Suprapubic skin (tissue), 3 donors: Measurements from ENCODE around the gene FNDC1.

Experiments
- POLR2A ChIP-seq, 2 donors: fragments of 450-650 bp; IDR thresholded peaks; one replicate each; pipeline ENCODE4 v1.6.1; 2017; ENCODE audit warnings: antibody characterized with exemption in 2 of 2, mild to moderate bottlenecking in 2 of 2, moderate library complexity in 2 of 2
- TF ChIP-seq, protein P1 (sequence below), 2 donors: fragments of 200-600 bp in 1 of 2; fragments of 450-650 bp in 1 of 2; sonication (generic) in 1 of 2; IDR thresholded peaks; one replicate each; pipeline ENCODE4 v1.5.1; 2016 to 2019; ENCODE audit warnings: antibody characterized with exemption in 2 of 2, mild to moderate bottlenecking in 1 of 2, moderate library complexity in 1 of 2

DNA sequence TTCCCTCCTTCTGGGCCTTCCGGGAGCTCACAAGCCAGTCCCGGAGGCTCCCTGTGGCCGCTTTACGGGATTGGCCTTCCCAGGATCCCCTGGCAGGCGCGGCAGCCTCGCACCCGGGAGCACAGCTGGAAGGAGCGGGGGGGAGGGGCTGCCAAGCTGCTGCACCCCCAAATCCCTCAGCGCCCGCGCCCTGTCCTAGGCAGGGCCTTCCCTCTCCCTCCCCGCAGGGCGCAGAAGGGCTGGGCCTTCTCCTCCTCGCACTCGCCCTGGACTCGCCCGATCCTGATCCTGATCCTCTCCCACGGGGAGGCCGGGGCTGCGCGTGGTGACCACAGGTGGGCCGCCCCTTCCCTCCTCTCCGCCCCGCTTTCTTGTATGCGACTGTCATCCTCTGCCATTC lies 146.4 kb downstream of the FNDC1 start:
- TF ChIP-seq, protein P1, sequence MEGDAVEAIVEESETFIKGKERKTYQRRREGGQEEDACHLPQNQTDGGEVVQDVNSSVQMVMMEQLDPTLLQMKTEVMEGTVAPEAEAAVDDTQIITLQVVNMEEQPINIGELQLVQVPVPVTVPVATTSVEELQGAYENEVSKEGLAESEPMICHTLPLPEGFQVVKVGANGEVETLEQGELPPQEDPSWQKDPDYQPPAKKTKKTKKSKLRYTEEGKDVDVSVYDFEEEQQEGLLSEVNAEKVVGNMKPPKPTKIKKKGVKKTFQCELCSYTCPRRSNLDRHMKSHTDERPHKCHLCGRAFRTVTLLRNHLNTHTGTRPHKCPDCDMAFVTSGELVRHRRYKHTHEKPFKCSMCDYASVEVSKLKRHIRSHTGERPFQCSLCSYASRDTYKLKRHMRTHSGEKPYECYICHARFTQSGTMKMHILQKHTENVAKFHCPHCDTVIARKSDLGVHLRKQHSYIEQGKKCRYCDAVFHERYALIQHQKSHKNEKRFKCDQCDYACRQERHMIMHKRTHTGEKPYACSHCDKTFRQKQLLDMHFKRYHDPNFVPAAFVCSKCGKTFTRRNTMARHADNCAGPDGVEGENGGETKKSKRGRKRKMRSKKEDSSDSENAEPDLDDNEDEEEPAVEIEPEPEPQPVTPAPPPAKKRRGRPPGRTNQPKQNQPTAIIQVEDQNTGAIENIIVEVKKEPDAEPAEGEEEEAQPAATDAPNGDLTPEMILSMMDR (IDR thresholded peaks at IDR 0.05), result no peak
- TF ChIP-seq POLR2A (IDR thresholded peaks at IDR 0.05), result no peak
